Measurements from ENCODE around the gene CFHR1. TPM values are rescaled to one million over a fixed set of nuclear protein-coding genes. Genes with fewer than 3 reads are reported as not detected.
"Not testable (repeated sequence)": the region's sequence is repeated elsewhere in the genome, so short reads cannot be mapped to it uniquely, and the experiment has no call there.

CFHR1 gene
- total RNA-seq (2021; ENCODE audit: unreplicated experiment) (0.34 TPM), Bru-seq, nascent RNA (percentile 17 among the genes with signal in this experiment), BruChase-seq, experiment 1, labeled RNA remaining after a 6-hour chase (not detected), BruChase-seq, experiment 2, labeled RNA remaining after a 2-hour chase (percentile 8 among the genes with signal in this experiment)
- 0.07 TPM in 1 of 2 replicates, not detected in the other for polyA plus RNA-seq (2012)
- long read RNA-seq, partial matches to known transcripts: 1 of 1 reads
- long read RNA-seq, other reads (novel, unspliced or antisense): 0 of 1 reads

GRCh38 chr1:196819531-196819930 is at the start of gene CFHR1:
Gene CFHR1, plus strand, starts transcription at chr1:196819731. Its CDS starts 114 bp downstream, at chr1:196819845.
- H3K4me2 ChIP-seq (ENCODE audit: low read length); DNase-seq (ENCODE audit: low read depth, low spot score); H3K4me3 ChIP-seq (replicated peaks in 1 of 2; ENCODE audit: low read depth in 1 of 2, low read length in 2 of 2); H4K20me1 ChIP-seq (ENCODE audit: insufficient read depth); H3K9me3 ChIP-seq (ENCODE audit: control insufficient read depth in 1 of 2, insufficient read depth in 1 of 2, low read depth in 1 of 2, low read length in 2 of 2); RAD21 ChIA-PET (ENCODE audit: low non-redundant PET in 1 of 2, low total read pairs in 2 of 2, uncharacterized antibody in 2 of 2, unreplicated experiment in 2 of 2); H3K9ac ChIP-seq (ENCODE audit: low read length); H3K79me2 ChIP-seq (ENCODE audit: insufficient read depth, low read length); ATAC-seq; POLR2A ChIA-PET; intact Hi-C loops (cut with micrococcal nuclease); H2AFZ ChIP-seq (ENCODE audit: low read depth, low read length, poor library complexity, severe bottlenecking); H3K27ac ChIP-seq (ENCODE audit: low read depth, low read length); H3K9me2 ChIP-seq (ENCODE audit: insufficient read depth); H3K36me3 ChIP-seq (ENCODE audit: control insufficient read depth in 1 of 2, insufficient read depth in 2 of 2, low read length in 2 of 2); BruUV-seq (replicated peaks); H3K27me3 ChIP-seq (ENCODE audit: insufficient read depth, low read length); H3K4me1 ChIP-seq (ENCODE audit: control insufficient read depth in 1 of 2, insufficient read depth in 2 of 2, low read length in 2 of 2); CTCF ChIA-PET: not testable (repeated sequence)

- H3K9me3 ChIP-seq (ENCODE audit: control insufficient read depth in 1 of 2, insufficient read depth in 1 of 2, low read depth in 1 of 2, low read length in 2 of 2); H3K4me2 ChIP-seq (ENCODE audit: low read length); H3K27ac ChIP-seq (ENCODE audit: low read depth, low read length); H3K9ac ChIP-seq (ENCODE audit: low read length); DNase-seq (ENCODE audit: low read depth, low spot score); intact Hi-C loops (cut with micrococcal nuclease); H3K4me1 ChIP-seq (ENCODE audit: control insufficient read depth in 1 of 2, insufficient read depth in 2 of 2, low read length in 2 of 2); H3K9me2 ChIP-seq (ENCODE audit: insufficient read depth); H3K36me3 ChIP-seq (ENCODE audit: control insufficient read depth in 1 of 2, insufficient read depth in 2 of 2, low read length in 2 of 2); ATAC-seq; POLR2A ChIA-PET; BruUV-seq (replicated peaks); H3K27me3 ChIP-seq (ENCODE audit: insufficient read depth, low read length); H3K4me3 ChIP-seq (replicated peaks in 1 of 2; ENCODE audit: low read depth in 1 of 2, low read length in 2 of 2); H4K20me1 ChIP-seq (ENCODE audit: insufficient read depth); CTCF ChIA-PET; H3K79me2 ChIP-seq (ENCODE audit: insufficient read depth, low read length); RAD21 ChIA-PET (ENCODE audit: low non-redundant PET in 1 of 2, low total read pairs in 2 of 2, uncharacterized antibody in 2 of 2, unreplicated experiment in 2 of 2); H2AFZ ChIP-seq (ENCODE audit: low read depth, low read length, poor library complexity, severe bottlenecking): not testable (repeated sequence)
These were observed 49.7 kb upstream of the CFHR1 start for GRCh38 chr1:196769823-196770222.

- DNase-seq (ENCODE audit: low read depth, low spot score): no peak
- POLR2A ChIA-PET: no interaction called here
- ATAC-seq: no peak
- no peak for TF ChIP-seq MAX (IDR thresholded peaks at IDR 0.05)
- TF ChIP-seq ZBTB33 (IDR thresholded peaks at IDR 0.05; ENCODE audit: extremely low read depth, insufficient replicate concordance, low read length): no peak
- no peak for TF ChIP-seq YY1 (IDR thresholded peaks at IDR 0.05; ENCODE audit: extremely low read depth, insufficient replicate concordance, low read depth, low read length)
- TF ChIP-seq EZH2 (IDR thresholded peaks at IDR 0.05): no peak
- no peak for TF ChIP-seq ZFX (IDR thresholded peaks at IDR 0.05)
- no peak for TF ChIP-seq CTCF (IDR thresholded peaks at IDR 0.05 in 2 of 3, conservative IDR thresholded peaks at IDR 0.05 in 1 of 3; ENCODE audit: borderline replicate concordance in 1 of 3, insufficient read depth in 1 of 3, low read depth in 2 of 3, low read length in 2 of 3)
These were observed 45.8 kb upstream of the CFHR1 start for GRCh38 chr1:196773713-196774112.

More at GRCh38 chr1:196773713-196774112, 45.8 kb upstream of the CFHR1 start:
- no peaks in the 10 kb centered on the region for H3K4me1 ChIP-seq (ENCODE audit: control insufficient read depth in 1 of 2, insufficient read depth in 2 of 2, low read length in 2 of 2)
- H3K4me2 ChIP-seq (ENCODE audit: low read length): no peak overlapping the region
- no TSS peak for BruUV-seq (replicated peaks)
- H3K27ac ChIP-seq (ENCODE audit: low read depth, low read length): no peak overlapping the region
- H3K27me3 ChIP-seq (ENCODE audit: insufficient read depth, low read length): no peaks in the 10 kb centered on the region
- H3K4me3 ChIP-seq (replicated peaks in 1 of 2; ENCODE audit: low read depth in 1 of 2, low read length in 2 of 2): no peak overlapping the region
- no peaks in the 10 kb centered on the region for H3K9me3 ChIP-seq (ENCODE audit: control insufficient read depth in 1 of 2, insufficient read depth in 1 of 2, low read depth in 1 of 2, low read length in 2 of 2)
- CTCF ChIA-PET: no interaction called here
- H3K36me3 ChIP-seq (ENCODE audit: control insufficient read depth in 1 of 2, insufficient read depth in 2 of 2, low read length in 2 of 2): no peaks in the 10 kb centered on the region
- H2AFZ ChIP-seq (ENCODE audit: low read depth, low read length, poor library complexity, severe bottlenecking): no peak overlapping the region
- H3K79me2 ChIP-seq (ENCODE audit: insufficient read depth, low read length): no peaks in the 10 kb centered on the region
- H3K9ac ChIP-seq (ENCODE audit: low read length): no peak overlapping the region
- H3K9me2 ChIP-seq (ENCODE audit: insufficient read depth): no peaks in the 10 kb centered on the region
- RAD21 ChIA-PET (ENCODE audit: low non-redundant PET in 1 of 2, low total read pairs in 2 of 2, uncharacterized antibody in 2 of 2, unreplicated experiment in 2 of 2): no interaction called here
- no peaks in the 10 kb centered on the region for H4K20me1 ChIP-seq (ENCODE audit: insufficient read depth)
- intact Hi-C loops (cut with micrococcal nuclease): no loop called here

All from HCT116 (cell line).